ENCODE measurements around the gene RADIL.

GRCh38 chr7:4878336-4879335, 4.9 kb downstream of the RADIL start:
- TF ChIP-seq, protein P1, sequence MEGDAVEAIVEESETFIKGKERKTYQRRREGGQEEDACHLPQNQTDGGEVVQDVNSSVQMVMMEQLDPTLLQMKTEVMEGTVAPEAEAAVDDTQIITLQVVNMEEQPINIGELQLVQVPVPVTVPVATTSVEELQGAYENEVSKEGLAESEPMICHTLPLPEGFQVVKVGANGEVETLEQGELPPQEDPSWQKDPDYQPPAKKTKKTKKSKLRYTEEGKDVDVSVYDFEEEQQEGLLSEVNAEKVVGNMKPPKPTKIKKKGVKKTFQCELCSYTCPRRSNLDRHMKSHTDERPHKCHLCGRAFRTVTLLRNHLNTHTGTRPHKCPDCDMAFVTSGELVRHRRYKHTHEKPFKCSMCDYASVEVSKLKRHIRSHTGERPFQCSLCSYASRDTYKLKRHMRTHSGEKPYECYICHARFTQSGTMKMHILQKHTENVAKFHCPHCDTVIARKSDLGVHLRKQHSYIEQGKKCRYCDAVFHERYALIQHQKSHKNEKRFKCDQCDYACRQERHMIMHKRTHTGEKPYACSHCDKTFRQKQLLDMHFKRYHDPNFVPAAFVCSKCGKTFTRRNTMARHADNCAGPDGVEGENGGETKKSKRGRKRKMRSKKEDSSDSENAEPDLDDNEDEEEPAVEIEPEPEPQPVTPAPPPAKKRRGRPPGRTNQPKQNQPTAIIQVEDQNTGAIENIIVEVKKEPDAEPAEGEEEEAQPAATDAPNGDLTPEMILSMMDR (IDR thresholded peaks at IDR 0.05): no peak
- no peak for TF ChIP-seq POLR2AphosphoS5 (IDR thresholded peaks at IDR 0.05)

Data from upper lobe of left lung (tissue), 4 donors.